ENCODE measurements around the gene APBB3.

APBB3 gene

GRCh38 chr5:140575309-140575708 lies 10.9 kb upstream of the APBB3 start:
- no peak for DNase-seq (ENCODE audit: low read depth)

GRCh38 chr5:140574165-140574564 lies 9.8 kb upstream of the APBB3 start:
- DNase-seq (ENCODE audit: low read depth) = no peak

GRCh38 chr5:140573683-140574082 lies 9.3 kb upstream of the APBB3 start:
- DNase-seq (ENCODE audit: low read depth) = no peak

- no peak for DNase-seq (ENCODE audit: low read depth)
These were observed 6.7 kb upstream of the APBB3 start for GRCh38 chr5:140571105-140571504.

GRCh38 chr5:140570488-140570887 lies 6.1 kb upstream of the APBB3 start:
- DNase-seq (ENCODE audit: low read depth) = no peak

GRCh38 chr5:140570058-140570457 lies 5.7 kb upstream of the APBB3 start:
- no peak for DNase-seq (ENCODE audit: low read depth)

- DNase-seq (ENCODE audit: low read depth) = no peak
These were observed 4.8 kb upstream of the APBB3 start for GRCh38 chr5:140569197-140569596.

- no peak for DNase-seq (ENCODE audit: low read depth)
These were observed 4.2 kb upstream of the APBB3 start for GRCh38 chr5:140568443-140569063.

- DNase-seq (ENCODE audit: low read depth) = no peak
These were observed 3.5 kb upstream of the APBB3 start for GRCh38 chr5:140567871-140568270.

GRCh38 chr5:140567136-140567818 lies 2.9 kb upstream of the APBB3 start:
- no peak for DNase-seq (ENCODE audit: low read depth)

- no peak for DNase-seq (ENCODE audit: low read depth)
These were observed 2.3 kb upstream of the APBB3 start for GRCh38 chr5:140566665-140567064.

GRCh38 chr5:140565780-140566095 lies 1.3 kb upstream of the APBB3 start:
- no peak for DNase-seq (ENCODE audit: low read depth)

GRCh38 chr5:140565024-140565779 lies 804 bp upstream of the APBB3 start:
- no peak for DNase-seq (ENCODE audit: low read depth)

- DNase-seq (ENCODE audit: low read depth) = no peak
These were observed 802 bp downstream of the APBB3 start for GRCh38 chr5:140563596-140563995.

GRCh38 chr5:140561753-140562523 lies 2.5 kb downstream of the APBB3 start:
- no peak for DNase-seq (ENCODE audit: low read depth)

- no peak for DNase-seq (ENCODE audit: low read depth)
These were observed 4.2 kb downstream of the APBB3 start for GRCh38 chr5:140560227-140560626.

- no peak for DNase-seq (ENCODE audit: low read depth)
These were observed 5.9 kb downstream of the APBB3 start for GRCh38 chr5:140558542-140558941.

GRCh38 chr5:140557965-140558364 lies 6.4 kb downstream of the APBB3 start:
- DNase-seq (ENCODE audit: low read depth) = no peak

- peak; percentile 69 for DNase-seq (ENCODE audit: low read depth)
These were observed 7.1 kb downstream of the APBB3 start, which contains the start of gene SRA1 for GRCh38 chr5:140557136-140557805. SRA1 (minus strand) TSS chr5:140557473; CDS start chr5:140557452, 21 bp downstream.

- DNase-seq (ENCODE audit: low read depth) = no peak
These were observed 8.0 kb downstream of the APBB3 start for GRCh38 chr5:140556438-140556837.

GRCh38 chr5:140555747-140556312 lies 8.6 kb downstream of the APBB3 start:
- no peak for DNase-seq (ENCODE audit: low read depth)

- DNase-seq (ENCODE audit: low read depth) = no peak
These were observed 9.9 kb downstream of the APBB3 start for GRCh38 chr5:140554454-140554853.
